Caco-2 (cell line): ENCODE data around the gene ZNF888. TPM values are rescaled to one million over a fixed set of nuclear protein-coding genes. Genes with fewer than 3 reads are reported as not detected.
"Not testable (repeated sequence)": the region's sequence is repeated elsewhere in the genome, so short reads cannot be mapped to it uniquely, and the experiment has no call there.

Source experiments
- BruUV-seq: library from RNA; stranded (reverse); fragments of 400-500 nt; replicated peaks from 2 replicates; lab custom pipeline; 2021; lab: Mats Ljungman, UMichigan
- CTCF ChIA-PET: fragments of 300-600 bp; sonication (Branson Sonifier 250); formaldehyde crosslinking; loops from one replicate; lab custom pipeline; 2022; ENCODE audit warnings: antibody characterized with exemption; lab: Charles Lee
- POLR2A ChIA-PET: fragments of 300-600 bp; sonication (Branson Sonifier 250); formaldehyde crosslinking; loops from one replicate; lab custom pipeline; 2022; ENCODE audit warnings: antibody characterized with exemption; lab: Charles Lee
- DNase-seq, 2 experiments: peaks; one replicate each; pipeline versions ENCODE4 v3.0.0 to v3.0.0-alpha.2; 2020 to 2022
- H3K27me3 ChIP-seq: replicated peaks from 2 replicates; pipeline ENCODE4 v1.6.0; 2011; ENCODE audit warnings: low read length; ENCODE audit not compliant: control insufficient read depth, insufficient read depth
- H3K36me3 ChIP-seq: 2 replicates; pipeline ENCODE4 v1.5.1; 2011; ENCODE audit warnings: low read length; ENCODE audit not compliant: control insufficient read depth, insufficient read depth
- H3K4me1 ChIP-seq: fragments of 250-450 bp; sonication (Bioruptor Pico); 2 replicates; pipeline ENCODE4 v1.5.1; 2020; ENCODE audit warnings: mild to moderate bottlenecking
- H3K4me3 ChIP-seq: 2 replicates; pipeline ENCODE4 v1.5.1; 2011; ENCODE audit warnings: low read depth, mild to moderate bottlenecking, control low read depth, low read length
- H3K9me3 ChIP-seq: fragments of 250-450 bp; sonication (Bioruptor Pico); 2 replicates; pipeline ENCODE4 v1.5.1; 2020; ENCODE audit warnings: mild to moderate bottlenecking, moderate library complexity
- H3K27ac Mint-ChIP-seq: one replicate; pipeline ENCODE4 v1.8.0; 2022; ENCODE audit warnings: mixed read lengths; ENCODE audit not compliant: unreplicated experiment
- H3K27me3 Mint-ChIP-seq: one replicate; pipeline ENCODE4 v1.8.0; 2022; ENCODE audit warnings: mixed read lengths; ENCODE audit not compliant: insufficient read depth, unreplicated experiment
- H3K36me3 Mint-ChIP-seq: one replicate; pipeline ENCODE4 v1.8.0; 2022; ENCODE audit warnings: mild to moderate bottlenecking, mixed read lengths; ENCODE audit not compliant: insufficient read depth, unreplicated experiment
- H3K4me1 Mint-ChIP-seq: one replicate; pipeline ENCODE4 v1.8.0; 2022; ENCODE audit warnings: low read depth, mixed read lengths; ENCODE audit not compliant: unreplicated experiment
- H3K4me3 Mint-ChIP-seq: one replicate; pipeline ENCODE4 v1.8.0; 2022; ENCODE audit warnings: mild to moderate bottlenecking, moderate library complexity, mixed read lengths; ENCODE audit not compliant: unreplicated experiment
- H3K9me3 Mint-ChIP-seq: one replicate; pipeline ENCODE4 v1.8.0; 2022; ENCODE audit warnings: mixed read lengths; ENCODE audit not compliant: unreplicated experiment
- CTCF ChIP-seq, 2 experiments: fragments of 200-600 bp in 1 of 2; IDR thresholded peaks; 1 replicate in 1 of 2; 2 replicates in 1 of 2; pipeline versions ENCODE4 v1.5.1 to v1.8.0; 2011 to 2022; ENCODE audit warnings: antibody characterized with exemption in 1 of 2, control low read depth in 1 of 2, inconsistent platforms in 1 of 2, low read depth in 1 of 2, low read length in 1 of 2, mild to moderate bottlenecking in 1 of 2, moderate library complexity in 1 of 2; ENCODE audit not compliant: insufficient read depth in 1 of 2, severe bottlenecking in 1 of 2, unreplicated experiment in 1 of 2
- intact Hi-C: fragments of 100-400 bp; cut with micrococcal nuclease; formaldehyde crosslinking; loops from one replicate; pipeline ENCODE4 v1.10.0; 2022; ENCODE audit not compliant: unreplicated experiment
- total RNA-seq: library from RNA; stranded (reverse); gene quantifications from 2 replicates; pipeline ENCODE4 v1.2.3, GENCODE V29; 2022

Gene ZNF888
- total RNA-seq, 1 experiment from 2014 or later: 7.3 TPM

DNA sequence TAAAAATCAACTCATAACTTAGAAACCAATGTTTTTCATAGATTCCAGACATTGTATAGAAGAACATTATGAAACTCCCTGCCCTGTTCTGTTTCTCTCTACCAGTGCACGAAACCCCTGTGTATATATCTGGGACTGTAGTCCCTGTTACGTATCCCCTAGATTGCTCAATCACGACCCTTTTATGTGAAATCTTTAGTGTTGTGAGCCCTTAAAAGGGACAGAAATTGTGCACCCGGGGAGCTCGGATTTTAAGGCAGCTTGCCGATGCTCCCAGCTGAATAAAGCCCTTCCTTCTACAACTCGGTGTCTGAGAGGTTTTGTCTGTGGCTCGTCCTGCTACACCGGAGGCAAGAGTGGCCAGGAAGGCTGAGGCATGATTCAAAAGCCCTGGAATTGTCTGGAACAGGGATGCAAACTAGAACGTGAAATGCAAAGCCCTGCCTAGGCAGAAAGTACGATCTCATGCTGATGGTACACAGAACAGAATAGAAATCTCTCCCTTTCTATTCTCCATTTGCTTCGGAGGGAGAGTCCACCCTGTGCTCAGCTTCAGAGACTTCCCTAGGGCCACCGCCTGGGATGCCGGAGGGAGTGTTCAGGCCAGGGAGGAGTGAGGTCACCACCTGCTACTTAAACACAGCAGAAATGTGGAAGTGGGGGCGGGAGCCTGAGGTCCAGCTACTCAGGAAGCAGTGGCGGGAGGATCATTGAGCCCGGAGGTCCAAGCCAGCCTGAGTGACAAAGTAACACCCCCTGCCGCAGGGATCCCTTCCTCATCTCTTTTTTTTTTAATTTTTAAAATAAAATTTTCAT is 758 bp upstream of the ZNF888 start:
- intact Hi-C loops: loop anchor here (2.0 kb wide), 1 partner anchor 27 kb away; the partner anchor contains the start of gene ZNF320
- no peak for TF ChIP-seq CTCF (IDR thresholded peaks at IDR 0.05; ENCODE audit: insufficient read depth in 1 of 2, low read depth in 1 of 2, low read length in 1 of 2, severe bottlenecking in 1 of 2, unreplicated experiment in 1 of 2)
- Mint-ChIP-seq H3K27ac (peak overlapping the region; percentile 22), H3K36me3 (peaks cover 53% of the 10 kb centered on the region), H3K27me3 (no peaks in the 10 kb centered on the region), H3K4me1 (peaks cover 14% of the 10 kb centered on the region), H3K9me3 (no peaks in the 10 kb centered on the region), H3K4me3 (peak overlapping the region; percentile 74)
- Histone ChIP-seq H3K4me1 (peaks cover 4% of the 10 kb centered on the region; the same call in 1 of the 2 replicates), H3K9me3 (no peaks in the 10 kb centered on the region), H3K36me3 (0 out of 2 replicates have a peak, but pooled peaks cover 1% of the 10 kb centered on the region), H3K4me3 (peak overlapping the region; percentile 59), H3K27me3 (no peaks in the 10 kb centered on the region)
- ChIA-PET POLR2A (no interaction called here), CTCF (no interaction called here)
- BruUV-seq: no TSS peak
- DNase-seq: peak; percentile 29 to 61

- POLR2A ChIA-PET: no interaction called here
- peaks cover 43% of the 10 kb centered on the region for H3K36me3 Mint-ChIP-seq
Measured at GRCh38 chr19:52917531-52917930, 5.7 kb downstream of the ZNF888 start.

DNA sequence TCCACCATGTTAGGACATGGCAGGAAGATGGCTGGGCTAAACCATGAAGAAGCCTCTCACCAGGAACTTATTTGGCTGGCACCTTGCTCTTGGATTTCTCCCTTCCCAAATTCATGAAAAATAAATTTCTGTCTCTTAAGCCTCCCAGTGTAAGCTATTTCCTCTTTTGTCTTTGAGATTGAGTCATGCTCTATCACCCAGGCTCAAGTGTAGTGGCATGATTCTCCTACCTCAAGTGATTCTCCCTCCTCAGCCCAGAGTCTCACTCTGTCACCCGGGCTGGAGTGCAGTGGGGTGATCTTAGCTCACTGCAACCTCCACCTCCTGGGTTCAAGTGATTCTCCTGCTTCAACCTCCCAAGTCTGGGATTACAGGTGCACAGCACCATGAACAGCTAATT is 12.6 kb downstream of the ZNF888 start:
- Mint-ChIP-seq H3K27me3 (no peaks in the 10 kb centered on the region), H3K36me3 (peaks cover 58% of the 10 kb centered on the region), H3K27ac (no peak overlapping the region), H3K9me3 (peaks cover 27% of the 10 kb centered on the region), H3K4me3 (no peak overlapping the region), H3K4me1 (no peaks in the 10 kb centered on the region)
- H3K36me3 ChIP-seq: peaks cover 4% of the 10 kb centered on the region
- intact Hi-C loops: no loop called here
- DNase-seq: no peak
- peaks cover 4% of the 10 kb centered on the region for H3K9me3 ChIP-seq
- ChIA-PET CTCF (no interaction called here), POLR2A (no interaction called here)
- BruUV-seq: no TSS peak
- H3K4me1 ChIP-seq: no peaks in the 10 kb centered on the region
- H3K27me3 ChIP-seq: no peaks in the 10 kb centered on the region
- H3K4me3 ChIP-seq: no peak overlapping the region
- TF ChIP-seq CTCF (IDR thresholded peaks at IDR 0.05; ENCODE audit: insufficient read depth in 1 of 2, low read depth in 1 of 2, low read length in 1 of 2, severe bottlenecking in 1 of 2, unreplicated experiment in 1 of 2): no peak

More at GRCh38 chr19:52917531-52917930, 5.7 kb downstream of the ZNF888 start:
- H3K36me3 ChIP-seq: peaks cover 4% of the 10 kb centered on the region
- intact Hi-C loops: no loop called here
- H3K27me3 Mint-ChIP-seq: no peaks in the 10 kb centered on the region
- TF ChIP-seq CTCF (IDR thresholded peaks at IDR 0.05; ENCODE audit: insufficient read depth in 1 of 2, low read depth in 1 of 2, low read length in 1 of 2, severe bottlenecking in 1 of 2, unreplicated experiment in 1 of 2): no peak
- H3K4me1 ChIP-seq: 0 out of 2 replicates have a peak, but pooled peaks cover 4% of the 10 kb centered on the region
- no peak for DNase-seq
- CTCF ChIA-PET: no interaction called here
- peaks cover 10% of the 10 kb centered on the region for H3K9me3 Mint-ChIP-seq
- H3K4me3 ChIP-seq: no peak overlapping the region
- no peaks in the 10 kb centered on the region for H3K27me3 ChIP-seq
- BruUV-seq: TSS peak; percentile 2
- peaks cover 12% of the 10 kb centered on the region for H3K4me1 Mint-ChIP-seq
- H3K27ac Mint-ChIP-seq: peak overlapping the region; percentile 22
- H3K9me3 ChIP-seq: peaks cover 3% of the 10 kb centered on the region; the same call in 1 of the 2 replicates
- H3K4me3 Mint-ChIP-seq: no peak overlapping the region

DNA sequence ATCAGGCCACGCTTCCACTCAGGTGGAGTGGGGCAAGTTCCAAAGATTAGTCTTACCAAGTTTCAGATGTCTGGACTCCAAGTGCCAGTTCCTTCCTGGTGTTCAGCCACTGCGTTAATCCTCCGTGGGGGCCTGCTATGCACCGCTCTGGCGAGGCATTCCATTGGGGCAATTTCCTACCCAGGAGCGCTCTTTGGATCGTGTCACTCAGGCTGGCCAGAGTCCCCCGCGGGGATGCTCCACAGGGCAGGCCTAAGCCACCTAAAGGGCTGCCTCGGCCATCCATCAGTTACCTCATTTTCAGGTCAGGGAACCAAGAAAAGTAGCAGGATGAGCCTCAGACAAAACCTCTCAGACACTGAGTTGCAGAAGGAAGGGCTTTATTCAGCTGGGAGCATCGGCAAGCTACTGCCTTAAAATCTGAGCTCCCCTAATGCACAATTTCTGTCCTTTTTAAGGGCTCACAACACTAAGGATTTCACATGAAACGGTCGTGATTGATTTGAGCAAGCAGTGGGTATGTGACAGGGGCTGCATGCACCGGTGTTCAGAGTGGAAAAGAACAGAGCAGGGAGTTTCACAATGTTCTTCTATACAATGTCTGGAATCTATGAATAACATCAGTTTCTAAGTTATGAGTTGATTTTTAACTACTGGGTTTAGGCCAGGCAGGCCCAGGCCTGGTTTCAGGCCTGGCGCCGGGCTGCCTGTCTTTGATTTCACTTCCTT is 19.0 kb downstream of the ZNF888 start:
- CTCF ChIA-PET, H3K9me3 ChIP-seq, POLR2A ChIA-PET, H3K36me3 ChIP-seq, H3K4me3 Mint-ChIP-seq, H3K27ac Mint-ChIP-seq, DNase-seq, H3K27me3 ChIP-seq, BruUV-seq, H3K4me3 ChIP-seq, H3K27me3 Mint-ChIP-seq, intact Hi-C loops, H3K4me1 ChIP-seq, H3K4me1 Mint-ChIP-seq: not testable (repeated sequence)
- H3K36me3 Mint-ChIP-seq: peaks cover 34% of the 10 kb centered on the region
- peaks cover 32% of the 10 kb centered on the region for H3K9me3 Mint-ChIP-seq
